GOT3 (cell line): ENCODE measurements around the gene NRP2.

Experiments
- DNase-seq: peaks from one replicate; lab custom pipeline; 2025; ENCODE audit warnings: mixed read lengths; lab: John Stamatoyannopoulos, UW

Gene NRP2

GRCh38 chr2:205806143-205806905 lies 124.0 kb downstream of the NRP2 start:
- DNase-seq = no peak

GRCh38 chr2:205807229-205807628 lies 124.9 kb downstream of the NRP2 start:
- DNase-seq = no peak

GRCh38 chr2:205807758-205808157 lies 125.5 kb downstream of the NRP2 start:
- no peak for DNase-seq

- no peak for DNase-seq
These were observed 126.3 kb downstream of the NRP2 start for GRCh38 chr2:205808486-205809121.

GRCh38 chr2:205811387-205811786 lies 129.1 kb downstream of the NRP2 start:
- no peak for DNase-seq

- no peak for DNase-seq
These were observed 131.7 kb downstream of the NRP2 start for GRCh38 chr2:205814039-205814364.

- DNase-seq = no peak
These were observed 133.4 kb downstream of the NRP2 start for GRCh38 chr2:205815673-205816072.

- no peak for DNase-seq
These were observed 134.0 kb downstream of the NRP2 start for GRCh38 chr2:205816268-205816667.

GRCh38 chr2:205822579-205822978 lies 140.3 kb downstream of the NRP2 start:
- no peak for DNase-seq

- DNase-seq = no peak
These were observed 145.6 kb downstream of the NRP2 start for GRCh38 chr2:205827809-205828365.

GRCh38 chr2:205833864-205834263 lies 151.6 kb downstream of the NRP2 start:
- no peak for DNase-seq

- no peak for DNase-seq
These were observed 152.5 kb downstream of the NRP2 start for GRCh38 chr2:205834796-205835195.

GRCh38 chr2:205835251-205835791 lies 153.0 kb downstream of the NRP2 start:
- no peak for DNase-seq

GRCh38 chr2:205835923-205836322 lies 153.6 kb downstream of the NRP2 start:
- DNase-seq = no peak

- no peak for DNase-seq
These were observed 154.3 kb downstream of the NRP2 start for GRCh38 chr2:205836477-205837221.

GRCh38 chr2:205837663-205838062 lies 155.4 kb downstream of the NRP2 start:
- no peak for DNase-seq

GRCh38 chr2:205845446-205845845 lies 163.1 kb downstream of the NRP2 start:
- DNase-seq = no peak
